GM19397 (cell line): ENCODE results near the gene CPT1A.

ENCODE experiments used
- ATAC-seq: cut with Tn5 transposase; IDR thresholded peaks from one replicate; pipeline ENCODE4 v1.9.1; 2021; ENCODE audit warnings: mild to moderate bottlenecking, moderate library complexity; ENCODE audit not compliant: unreplicated experiment

Gene CPT1A

DNA sequence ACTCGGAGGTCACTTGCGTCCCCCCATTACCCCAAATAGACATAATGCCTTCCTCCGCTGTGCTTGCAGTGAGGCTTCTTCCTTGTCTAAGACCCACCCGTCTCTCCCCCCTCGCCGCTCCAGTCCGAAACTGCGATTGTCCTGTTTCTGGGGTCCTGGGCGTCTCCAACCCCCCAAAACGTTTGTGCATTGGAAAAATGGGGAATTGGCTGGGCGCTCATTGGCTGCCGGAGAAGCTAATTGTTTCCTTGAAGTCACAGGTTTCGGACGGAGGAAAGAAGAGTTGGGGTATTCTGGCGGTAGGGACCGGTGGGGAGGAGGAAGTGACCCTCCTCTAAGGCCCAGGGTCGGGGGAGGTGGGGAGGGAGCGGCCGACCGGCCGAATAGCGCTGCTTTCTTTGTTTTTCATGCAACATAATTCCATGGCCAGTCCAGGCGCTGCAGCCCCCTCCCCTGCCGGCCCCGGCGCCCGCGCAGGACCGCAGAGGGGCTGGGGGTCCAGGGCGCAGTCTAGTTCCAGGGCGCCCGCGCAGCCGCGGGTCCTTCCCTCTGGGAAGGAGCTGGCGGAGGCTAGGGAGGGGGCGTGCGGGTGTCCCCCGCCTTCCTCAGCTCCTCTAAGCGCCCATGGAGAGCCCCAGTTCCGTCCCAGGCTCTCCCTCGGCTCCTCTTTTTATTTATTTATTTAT is 12.7 kb upstream of the CPT1A start:
- no peak for ATAC-seq

- no peak for ATAC-seq
Measured at GRCh38 chr11:68852628-68853027, 10.9 kb upstream of the CPT1A start.

- ATAC-seq, result no peak
Measured at GRCh38 chr11:68848429-68848828, 6.7 kb upstream of the CPT1A start.

GRCh38 chr11:68847395-68847794 is 5.7 kb upstream of the CPT1A start:
- no peak for ATAC-seq

DNA sequence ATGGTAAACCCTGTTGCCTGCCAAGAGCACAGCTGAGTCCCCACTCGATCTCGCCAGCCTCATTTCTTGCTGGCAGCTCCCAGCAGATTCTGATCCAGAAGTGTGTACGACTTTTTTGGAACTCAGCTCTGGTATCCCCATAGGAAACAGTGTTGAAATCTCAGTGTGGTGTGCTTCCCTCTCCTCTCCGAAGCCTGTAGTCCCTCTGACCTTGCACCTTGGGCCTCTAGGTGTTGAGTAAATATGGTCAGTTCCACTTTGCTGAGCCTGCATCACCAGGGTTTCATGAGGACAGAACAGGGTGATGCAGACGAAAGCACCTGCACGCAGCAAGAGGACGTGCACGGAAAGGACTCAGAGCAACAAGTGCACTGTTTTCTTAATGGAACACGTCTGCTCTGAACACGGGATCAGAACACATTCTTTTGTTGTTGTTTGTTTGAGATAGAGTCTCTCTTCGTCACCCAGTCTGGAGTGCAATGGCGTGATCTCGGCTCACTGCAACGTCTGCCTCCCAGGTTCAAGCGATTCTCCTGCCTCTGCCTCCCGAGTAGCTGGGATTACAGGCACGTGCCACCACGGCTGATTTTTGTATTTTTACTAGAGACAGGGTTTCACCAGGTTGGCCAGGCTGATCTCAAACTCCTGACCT is 3.8 kb upstream of the CPT1A start:
- no peak for ATAC-seq

DNA sequence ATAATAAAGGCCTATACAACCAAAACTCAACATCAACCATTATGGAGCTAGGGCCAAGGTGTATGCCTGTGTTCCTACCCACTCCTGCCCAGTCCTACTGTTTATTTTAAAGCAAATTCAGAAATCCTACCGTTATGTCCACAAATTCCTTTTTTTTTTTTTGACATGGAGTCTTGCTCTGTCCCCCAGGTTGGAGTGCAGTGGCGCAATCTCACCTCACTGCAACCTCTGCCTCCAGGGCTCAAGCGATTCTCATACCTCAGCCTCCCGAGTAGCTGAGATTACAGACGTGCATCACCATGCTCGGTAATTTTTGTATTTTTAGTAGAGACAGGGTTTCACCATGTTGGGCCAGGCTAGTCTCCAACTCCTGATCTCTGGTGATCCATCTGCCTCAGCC is 3.1 kb upstream of the CPT1A start:
- no peak for ATAC-seq

DNA sequence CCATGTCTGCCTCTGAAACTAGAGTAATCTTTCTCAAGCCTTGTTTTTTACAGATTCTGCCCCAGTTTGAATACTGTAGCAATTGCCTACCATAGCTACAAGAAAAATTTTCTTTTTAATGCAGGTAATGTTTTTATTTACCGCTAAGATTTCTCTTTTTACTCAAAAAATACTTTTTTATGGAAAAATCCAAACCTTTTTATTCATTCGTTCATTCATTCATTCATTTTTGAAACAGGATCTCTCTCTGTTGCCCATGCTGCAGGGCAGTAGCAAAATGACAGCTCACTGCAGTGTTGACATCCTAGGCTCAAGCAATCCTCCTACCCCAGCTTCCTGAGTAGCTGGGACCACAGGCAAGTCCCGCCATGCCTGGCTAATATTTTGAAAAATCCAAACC is 2.7 kb upstream of the CPT1A start:
- ATAC-seq, result no peak

DNA sequence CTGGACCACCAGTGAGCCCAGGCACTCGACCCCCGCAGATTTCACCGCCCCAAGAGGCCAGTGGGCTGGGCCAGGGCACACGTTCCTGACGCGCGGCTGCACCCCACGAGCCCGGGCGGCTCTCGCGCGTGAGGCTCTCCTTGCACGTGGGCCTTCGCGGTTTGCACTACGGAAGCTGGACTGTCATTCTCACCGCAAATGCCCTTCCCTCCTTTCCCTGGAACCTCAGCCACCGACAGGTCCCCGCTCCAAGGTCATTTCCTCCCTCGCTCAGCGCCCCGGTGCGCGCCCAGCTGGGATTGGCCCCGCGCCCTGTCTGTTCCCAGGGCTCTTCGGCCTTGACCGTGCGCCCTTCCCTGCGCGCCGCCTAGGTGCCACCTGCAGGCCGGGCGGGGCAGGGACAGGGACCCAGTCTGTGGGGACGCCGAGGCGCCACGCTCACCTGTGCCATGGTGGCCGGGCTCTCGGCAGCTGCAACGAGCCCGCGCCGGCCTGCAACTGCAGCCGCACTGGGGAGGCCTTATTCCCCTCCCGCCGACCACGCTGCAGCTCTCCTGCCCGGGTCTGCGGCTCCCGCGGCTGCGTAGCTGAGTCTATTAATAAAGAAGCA is 2.1 kb upstream of the CPT1A start:
- ATAC-seq, result peak; percentile 34

DNA sequence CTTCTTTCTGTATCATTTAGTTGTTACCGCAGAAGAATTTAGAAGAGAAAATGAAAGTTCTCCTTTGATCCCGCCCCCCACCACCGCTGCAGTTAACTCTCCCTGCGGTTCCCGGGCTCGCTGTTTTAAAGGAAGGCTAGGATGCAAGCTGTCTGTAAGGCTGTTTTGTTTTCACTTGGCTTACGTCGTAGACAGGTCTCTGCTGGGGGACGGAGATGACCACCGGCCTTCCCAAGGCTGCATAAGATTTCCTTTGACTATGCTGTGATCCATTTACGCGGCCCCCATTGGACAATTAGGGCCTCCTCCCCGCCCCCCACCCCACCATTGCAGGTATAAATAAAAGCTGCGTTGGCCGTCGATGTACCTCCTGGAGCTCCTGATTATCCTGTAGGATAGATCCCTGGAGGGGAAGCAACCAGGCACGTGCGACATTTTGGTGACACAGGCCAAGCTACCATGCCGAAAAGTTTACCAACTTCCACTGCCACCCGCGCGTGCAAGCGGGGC is 1.4 kb upstream of the CPT1A start:
- no peak for ATAC-seq

- ATAC-seq, result no peak
Measured at GRCh38 chr11:68842427-68843051, 823 bp upstream of the CPT1A start.

GRCh38 chr11:68840661-68841653 is 759 bp downstream of the CPT1A start:
- no peak for ATAC-seq

DNA sequence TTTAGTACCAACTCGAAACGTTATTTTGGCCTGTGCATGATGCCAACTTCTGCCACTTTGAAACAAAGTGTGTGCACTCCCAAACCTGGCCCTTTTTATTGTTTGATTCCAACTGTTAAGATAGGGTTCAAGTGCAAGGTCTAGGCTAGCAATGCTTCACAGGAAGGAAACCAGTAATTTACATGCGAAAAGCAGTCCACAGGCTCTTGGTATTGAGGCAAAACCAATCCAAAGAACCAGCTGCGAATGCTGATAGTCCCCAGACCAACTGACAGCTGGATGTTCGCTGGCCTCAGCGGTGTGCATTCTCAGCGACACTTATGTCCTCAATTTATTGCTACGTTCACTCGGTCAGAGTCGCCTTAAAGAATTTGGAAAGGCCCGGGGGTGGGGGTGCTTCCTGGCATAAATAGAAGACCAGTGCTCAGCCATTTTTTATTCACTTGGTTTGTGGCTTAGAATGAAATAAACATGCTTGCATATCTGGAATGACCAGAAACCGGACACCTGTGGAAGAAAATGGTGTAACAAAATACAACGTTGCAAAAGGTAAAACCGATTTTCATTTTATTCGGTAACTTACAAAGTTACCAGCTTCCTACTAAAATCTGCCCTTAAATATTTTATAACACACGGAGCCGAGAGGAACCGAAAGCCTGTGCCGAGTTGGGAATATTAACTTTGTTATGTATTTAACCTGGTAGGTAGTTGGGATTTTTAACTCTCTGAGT is 1.6 kb downstream of the CPT1A start:
- ATAC-seq, result peak; percentile 18

DNA sequence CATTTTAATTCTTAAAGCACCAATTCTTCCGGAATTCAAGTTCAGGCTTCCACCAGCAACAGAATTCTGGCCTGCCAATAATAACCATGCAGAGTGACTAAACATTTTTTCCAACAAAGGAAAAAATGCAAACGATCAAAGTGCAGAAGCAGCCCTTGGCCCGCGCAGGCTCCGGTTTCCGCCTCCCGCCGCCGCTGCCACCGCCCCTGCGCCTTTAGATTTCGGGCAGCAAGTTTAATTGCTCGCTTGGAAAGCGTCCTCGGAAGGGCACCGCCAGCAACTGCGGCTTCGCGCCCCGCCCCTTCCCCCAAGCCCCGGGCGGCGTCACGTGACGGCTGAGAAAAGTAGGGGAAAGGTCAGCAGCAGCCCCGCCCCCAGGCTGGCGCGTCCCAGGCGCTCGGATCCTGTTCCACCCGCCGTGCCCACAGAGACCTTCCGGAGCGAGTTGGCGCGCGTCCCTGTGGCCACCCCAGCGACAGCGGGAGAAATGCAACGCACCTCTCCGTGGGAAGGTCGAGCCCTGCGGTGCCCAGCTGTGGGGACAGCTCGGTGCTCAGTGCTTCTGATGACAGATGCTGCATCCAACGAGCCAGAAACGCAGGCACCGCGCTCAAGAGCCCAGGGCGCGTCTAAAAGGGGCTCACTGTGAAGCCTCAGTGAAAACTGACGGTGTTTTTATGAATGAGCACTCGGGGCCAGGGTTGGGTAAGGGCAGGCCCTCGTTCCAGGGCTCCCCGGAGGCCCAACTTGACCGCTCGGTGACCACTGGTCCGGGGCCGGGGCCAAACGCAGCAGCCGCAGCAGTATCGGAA is 2.5 kb downstream of the CPT1A start:
- peak; percentile 43 for ATAC-seq

GRCh38 chr11:68838572-68838964 is 3.1 kb downstream of the CPT1A start:
- ATAC-seq, result no peak

DNA sequence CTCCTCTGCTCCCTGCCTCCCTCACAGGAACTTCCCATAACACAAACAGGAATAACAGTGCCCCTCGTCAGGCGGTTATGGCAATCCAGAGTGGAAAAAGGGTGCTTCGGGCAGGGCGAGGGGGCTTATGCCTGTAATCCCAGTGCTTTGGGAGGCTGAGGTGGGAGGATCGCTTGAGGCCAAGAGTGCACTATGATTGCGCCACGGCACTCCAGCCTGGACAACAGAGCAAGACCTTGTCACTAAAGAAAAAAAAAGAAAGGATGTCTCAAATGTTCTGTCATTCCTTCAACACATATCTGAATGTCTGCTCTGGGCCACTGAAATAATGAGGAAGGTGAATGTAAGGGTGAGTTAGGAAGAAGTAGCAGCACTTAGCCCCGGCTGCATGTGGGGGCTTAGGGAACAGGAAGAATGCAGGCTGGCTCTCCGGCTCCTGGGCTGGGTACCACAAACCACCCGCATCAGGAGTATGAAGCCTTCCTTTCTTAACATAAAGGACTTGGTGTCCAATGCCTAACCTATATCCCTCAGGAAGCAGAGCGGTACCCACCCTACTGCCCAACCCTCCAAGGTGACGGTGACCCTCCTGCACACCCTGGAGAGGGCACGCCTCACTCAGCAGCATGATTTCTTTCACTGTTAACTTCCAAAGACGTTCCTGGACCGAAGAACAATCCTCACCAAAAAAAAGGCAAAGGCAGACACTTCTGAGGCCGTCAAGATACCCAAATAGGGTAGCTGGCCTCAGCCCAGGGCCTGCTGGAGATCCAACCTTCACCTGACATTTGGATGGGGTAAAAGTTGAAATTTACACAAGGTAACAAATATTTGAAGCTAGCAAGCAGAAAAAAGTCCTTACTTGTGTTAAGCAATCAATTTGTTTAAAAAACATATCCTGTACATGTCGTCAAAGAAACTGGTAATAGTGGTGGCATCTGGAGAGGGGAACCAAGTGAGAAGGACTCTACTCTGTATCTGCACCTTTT is 3.8 kb downstream of the CPT1A start:
- ATAC-seq, result no peak

GRCh38 chr11:68835749-68836148 is 6.0 kb downstream of the CPT1A start:
- ATAC-seq, result no peak

DNA sequence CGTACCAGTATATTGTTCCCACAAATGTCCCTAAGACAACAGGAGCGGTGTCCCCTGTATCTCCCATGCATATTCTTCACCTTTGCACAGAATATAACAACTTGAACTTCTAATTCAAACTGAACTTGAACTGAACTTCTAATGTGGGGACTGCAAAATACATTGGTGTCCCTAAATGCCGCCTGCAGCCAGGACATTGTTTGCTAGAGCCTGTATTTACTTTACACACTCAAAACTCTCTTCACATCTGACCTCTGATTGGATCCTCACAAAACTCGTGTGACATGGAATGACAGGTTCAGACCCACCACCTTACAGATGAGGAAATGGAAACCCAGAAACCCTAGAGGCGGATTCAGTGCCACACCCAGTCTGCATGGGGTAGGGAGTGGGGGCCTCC is 6.4 kb downstream of the CPT1A start:
- ATAC-seq, result no peak
